Mucosa of stomach (tissue), 1 donor: ENCODE results near the gene LPIN3.

Source experiments
- H3K27me3 ChIP-seq: one replicate; pipeline ENCODE4 v1.7.0; 2013; ENCODE audit warnings: mild to moderate bottlenecking, low read length; ENCODE audit not compliant: control insufficient read depth, insufficient read depth
- H3K36me3 ChIP-seq: one replicate; pipeline ENCODE4 v1.7.0; 2013; ENCODE audit warnings: low read length; ENCODE audit not compliant: control insufficient read depth, insufficient read depth
- H3K4me1 ChIP-seq: one replicate; pipeline ENCODE4 v1.7.0; 2013; ENCODE audit warnings: mild to moderate bottlenecking, low read length; ENCODE audit not compliant: control insufficient read depth, insufficient read depth
- H3K4me3 ChIP-seq: one replicate; pipeline ENCODE4 v1.7.0; 2013; ENCODE audit warnings: low read length
- H3K9ac ChIP-seq: one replicate; pipeline ENCODE4 v1.7.0; 2013; ENCODE audit warnings: mild to moderate bottlenecking, low read length, moderate library complexity
- H3K9me3 ChIP-seq: one replicate; pipeline ENCODE4 v1.7.0; 2013; ENCODE audit warnings: mild to moderate bottlenecking, low read length, moderate library complexity; ENCODE audit not compliant: control insufficient read depth
- donor health status: Pancreatic carcinoma.

The LPIN3 gene

GRCh38 chr20:41329435-41330342, 10.9 kb upstream of the LPIN3 start:
- Histone ChIP-seq H3K36me3 (no peaks in the 10 kb centered on the region), H3K9me3 (no peaks in the 10 kb centered on the region), H3K9ac (no peak overlapping the region), H3K27me3 (no peaks in the 10 kb centered on the region), H3K4me1 (peaks cover 3% of the 10 kb centered on the region), H3K4me3 (no peak overlapping the region)

- H3K27me3 ChIP-seq = no peaks in the 10 kb centered on the region
- no peak overlapping the region for H3K4me3 ChIP-seq
- no peaks in the 10 kb centered on the region for H3K9me3 ChIP-seq
- no peak overlapping the region for H3K9ac ChIP-seq
- H3K36me3 ChIP-seq = no peaks in the 10 kb centered on the region
- H3K4me1 ChIP-seq = peaks cover 3% of the 10 kb centered on the region
Measured at GRCh38 chr20:41330343-41330720, 10.3 kb upstream of the LPIN3 start.

GRCh38 chr20:41330941-41331340, 9.7 kb upstream of the LPIN3 start:
- H3K4me1 ChIP-seq = peaks cover 3% of the 10 kb centered on the region
- no peak overlapping the region for H3K9ac ChIP-seq
- no peaks in the 10 kb centered on the region for H3K36me3 ChIP-seq
- no peaks in the 10 kb centered on the region for H3K27me3 ChIP-seq
- H3K4me3 ChIP-seq = no peak overlapping the region
- H3K9me3 ChIP-seq = no peaks in the 10 kb centered on the region

- Histone ChIP-seq H3K36me3 (no peaks in the 10 kb centered on the region), H3K27me3 (no peaks in the 10 kb centered on the region), H3K4me1 (peaks cover 3% of the 10 kb centered on the region), H3K4me3 (no peak overlapping the region), H3K9ac (no peak overlapping the region), H3K9me3 (no peaks in the 10 kb centered on the region)
Measured at GRCh38 chr20:41331731-41332130, 8.9 kb upstream of the LPIN3 start.

- H3K9me3 ChIP-seq = no peaks in the 10 kb centered on the region
- H3K4me1 ChIP-seq = no peaks in the 10 kb centered on the region
- no peak overlapping the region for H3K4me3 ChIP-seq
- no peaks in the 10 kb centered on the region for H3K27me3 ChIP-seq
- no peak overlapping the region for H3K9ac ChIP-seq
- H3K36me3 ChIP-seq = no peaks in the 10 kb centered on the region
Measured at GRCh38 chr20:41334036-41334435, 6.6 kb upstream of the LPIN3 start.

- H3K9ac ChIP-seq = no peak overlapping the region
- no peaks in the 10 kb centered on the region for H3K36me3 ChIP-seq
- no peaks in the 10 kb centered on the region for H3K27me3 ChIP-seq
- peaks cover 3% of the 10 kb centered on the region for H3K4me1 ChIP-seq
- no peaks in the 10 kb centered on the region for H3K9me3 ChIP-seq
- H3K4me3 ChIP-seq = no peak overlapping the region
Measured at GRCh38 chr20:41334443-41335421, 5.9 kb upstream of the LPIN3 start.

- Histone ChIP-seq H3K4me3 (no peak overlapping the region), H3K36me3 (no peaks in the 10 kb centered on the region)
Measured at GRCh38 chr20:41335591-41335990, 5.0 kb upstream of the LPIN3 start.

GRCh38 chr20:41336711-41337492, 3.7 kb upstream of the LPIN3 start:
- Histone ChIP-seq H3K36me3 (no peaks in the 10 kb centered on the region), H3K9ac (no peak overlapping the region), H3K4me1 (peaks cover 20% of the 10 kb centered on the region)

More at GRCh38 chr20:41335591-41335990, 5.0 kb upstream of the LPIN3 start:
- H3K4me1 ChIP-seq = peaks cover 10% of the 10 kb centered on the region
- H3K9ac ChIP-seq = no peak overlapping the region
- H3K27me3 ChIP-seq = no peaks in the 10 kb centered on the region
- H3K9me3 ChIP-seq = no peaks in the 10 kb centered on the region

GRCh38 chr20:41339957-41340326, 679 bp upstream of the LPIN3 start:
- H3K9me3 ChIP-seq = no peaks in the 10 kb centered on the region
- H3K9ac ChIP-seq = peak overlapping the region; percentile 73

More at GRCh38 chr20:41336711-41337492, 3.7 kb upstream of the LPIN3 start:
- Histone ChIP-seq H3K9me3 (no peaks in the 10 kb centered on the region), H3K4me3 (no peak overlapping the region), H3K27me3 (no peaks in the 10 kb centered on the region)

GRCh38 chr20:41342474-41343464, 2.1 kb downstream of the LPIN3 start:
- H3K27me3 ChIP-seq = no peaks in the 10 kb centered on the region
- H3K4me1 ChIP-seq = peaks cover 20% of the 10 kb centered on the region
- H3K9ac ChIP-seq = no peak overlapping the region

More at GRCh38 chr20:41339957-41340326, 679 bp upstream of the LPIN3 start:
- no peaks in the 10 kb centered on the region for H3K27me3 ChIP-seq
- no peaks in the 10 kb centered on the region for H3K36me3 ChIP-seq
- H3K4me3 ChIP-seq = peak overlapping the region; percentile 47
- peaks cover 20% of the 10 kb centered on the region for H3K4me1 ChIP-seq

More at GRCh38 chr20:41342474-41343464, 2.1 kb downstream of the LPIN3 start:
- no peaks in the 10 kb centered on the region for H3K9me3 ChIP-seq
- no peaks in the 10 kb centered on the region for H3K36me3 ChIP-seq
- H3K4me3 ChIP-seq = no peak overlapping the region
